Measurements from ENCODE around the gene ADGRV1. TPM values are rescaled to one million over a fixed set of nuclear protein-coding genes. Genes with fewer than 3 reads are reported as not detected.

The ADGRV1 gene
- total RNA-seq, 4 donors from 2014 or later, result 0.39 to 1.9 (median 1.00) TPM

GRCh38 chr5:91135475-91136248 lies 577.1 kb downstream of the ADGRV1 start:
- peaks cover 0 to 4% (median 0%) of the 10 kb centered on the region in 4 donors for H3K4me1 ChIP-seq
- no peaks in the 10 kb centered on the region for H3K27me3 ChIP-seq
- no peak overlapping the region for H3K4me3 ChIP-seq
- no peak overlapping the region for H3K27ac ChIP-seq
- no peak for DNase-seq (ENCODE audit: low spot score in 2 of 2)
- 90 to 91% methylated on average over 5 of the region's 5 CpGs for WGBS, 2 donors
- TF ChIP-seq EP300 (IDR thresholded peaks at IDR 0.05) (no peak), CTCF (IDR thresholded peaks at IDR 0.05) (no peak), POLR2A (IDR thresholded peaks at IDR 0.05) (no peak)
- H3K36me3 ChIP-seq, result no peaks in the 10 kb centered on the region
- no peaks in the 10 kb centered on the region for H3K9me3 ChIP-seq

- Histone ChIP-seq H3K9me3 (no peaks in the 10 kb centered on the region), H3K27ac (no peak overlapping the region), H3K36me3 (no peaks in the 10 kb centered on the region), H3K27me3 (no peaks in the 10 kb centered on the region), H3K4me1 (peaks cover 0 to 5% (median 0%) of the 10 kb centered on the region in 4 donors), H3K4me3 (no peak overlapping the region)
- TF ChIP-seq CTCF (IDR thresholded peaks at IDR 0.05) (no peak), EP300 (IDR thresholded peaks at IDR 0.05) (no peak), POLR2A (IDR thresholded peaks at IDR 0.05) (no peak)
- DNase-seq (ENCODE audit: low spot score in 2 of 2), result no peak
- WGBS, 2 donors, result 76 to 94% methylated on average over 1 of the region's 1 CpG
These were observed 577.7 kb downstream of the ADGRV1 start for GRCh38 chr5:91136271-91136670.

- Histone ChIP-seq H3K9me3 (no peaks in the 10 kb centered on the region), H3K27me3 (no peaks in the 10 kb centered on the region), H3K27ac (no peak overlapping the region), H3K36me3 (no peaks in the 10 kb centered on the region), H3K4me1 (peaks cover 0 to 5% (median 0%) of the 10 kb centered on the region in 4 donors), H3K4me3 (no peak overlapping the region)
- WGBS, 2 donors, result 95 to 96% methylated on average over 3 of the region's 3 CpGs
- TF ChIP-seq EP300 (IDR thresholded peaks at IDR 0.05), result no peak
- TF ChIP-seq CTCF (IDR thresholded peaks at IDR 0.05), result no peak
- no peak for TF ChIP-seq POLR2A (IDR thresholded peaks at IDR 0.05)
- DNase-seq (ENCODE audit: low spot score in 2 of 2), result no peak
These were observed 579.0 kb downstream of the ADGRV1 start for GRCh38 chr5:91137647-91138046.

GRCh38 chr5:91139572-91140200 lies 581.1 kb downstream of the ADGRV1 start:
- no peak for DNase-seq (ENCODE audit: low spot score in 2 of 2)
- no peaks in the 10 kb centered on the region for H3K36me3 ChIP-seq
- no peak overlapping the region for H3K4me3 ChIP-seq
- peaks cover 0 to 18% (median 2%) of the 10 kb centered on the region in 4 donors for H3K4me1 ChIP-seq
- H3K27me3 ChIP-seq, result no peaks in the 10 kb centered on the region
- H3K9me3 ChIP-seq, result no peaks in the 10 kb centered on the region
- H3K27ac ChIP-seq, result peak overlapping the region in 2 of 4 donors; percentile 26 to 43
- TF ChIP-seq EP300 (IDR thresholded peaks at IDR 0.05) (peak in 1 of 2 donors; percentile 49), POLR2A (IDR thresholded peaks at IDR 0.05) (no peak)

GRCh38 chr5:91140657-91141056 lies 582.1 kb downstream of the ADGRV1 start:
- no peak for DNase-seq (ENCODE audit: low spot score in 2 of 2)
- 35 to 43% methylated on average over 2 of the region's 2 CpGs for WGBS, 2 donors
- no peak for TF ChIP-seq EP300 (IDR thresholded peaks at IDR 0.05)
- TF ChIP-seq CTCF (IDR thresholded peaks at IDR 0.05), result no peak
- no peak for TF ChIP-seq POLR2A (IDR thresholded peaks at IDR 0.05)
- Histone ChIP-seq H3K36me3 (no peaks in the 10 kb centered on the region), H3K4me3 (no peak overlapping the region), H3K27me3 (no peaks in the 10 kb centered on the region), H3K9me3 (no peaks in the 10 kb centered on the region), H3K4me1 (peaks cover 0 to 27% (median 6%) of the 10 kb centered on the region in 4 donors), H3K27ac (no peak overlapping the region)

All from tibial nerve (tissue), 4 donors.